HG03565 (cell line): Measurements from ENCODE around the gene KDM1B.
"Not testable (repeated sequence)": the region's sequence is repeated elsewhere in the genome, so short reads cannot be mapped to it uniquely, and the experiment has no call there.

Source experiments
- ATAC-seq: cut with Tn5 transposase; IDR thresholded peaks from one replicate; pipeline ENCODE4 v1.9.1; 2021; ENCODE audit warnings: mild to moderate bottlenecking, moderate library complexity; ENCODE audit not compliant: unreplicated experiment

KDM1B gene

GRCh38 chr6:18186540-18187250 is 31.5 kb downstream of the KDM1B start:
- ATAC-seq, result no peak

DNA sequence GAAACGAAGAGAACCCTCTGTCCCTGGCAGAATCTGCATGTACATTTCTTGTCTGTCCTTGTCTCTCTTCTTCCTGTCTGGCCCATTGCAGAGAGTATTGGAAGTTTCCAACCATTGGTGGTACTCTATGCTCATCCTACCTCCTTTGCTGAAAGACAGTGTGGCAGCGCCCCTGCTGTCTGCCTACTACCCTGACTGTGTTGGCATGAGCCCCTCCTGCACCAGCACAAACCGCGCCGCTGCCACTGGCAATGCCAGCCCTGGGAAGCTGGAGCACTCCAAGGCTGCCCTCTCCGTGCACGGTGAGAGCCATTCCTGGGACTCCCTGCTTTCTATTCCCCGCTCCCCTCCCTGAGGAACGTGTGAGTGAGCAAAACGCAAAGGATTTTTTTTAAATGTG is 32.5 kb downstream of the KDM1B start:
- ATAC-seq, result no peak

GRCh38 chr6:18189196-18189595 is 34.0 kb downstream of the KDM1B start:
- ATAC-seq, result no peak

- ATAC-seq, result no peak
These were observed 36.8 kb downstream of the KDM1B start for GRCh38 chr6:18192026-18192425.

- no peak for ATAC-seq
These were observed 48.6 kb downstream of the KDM1B start for GRCh38 chr6:18203786-18204185.

- ATAC-seq, result no peak
These were observed 49.5 kb downstream of the KDM1B start for GRCh38 chr6:18204691-18205090.

GRCh38 chr6:18206591-18206990 is 51.4 kb downstream of the KDM1B start:
- ATAC-seq, result no peak

DNA sequence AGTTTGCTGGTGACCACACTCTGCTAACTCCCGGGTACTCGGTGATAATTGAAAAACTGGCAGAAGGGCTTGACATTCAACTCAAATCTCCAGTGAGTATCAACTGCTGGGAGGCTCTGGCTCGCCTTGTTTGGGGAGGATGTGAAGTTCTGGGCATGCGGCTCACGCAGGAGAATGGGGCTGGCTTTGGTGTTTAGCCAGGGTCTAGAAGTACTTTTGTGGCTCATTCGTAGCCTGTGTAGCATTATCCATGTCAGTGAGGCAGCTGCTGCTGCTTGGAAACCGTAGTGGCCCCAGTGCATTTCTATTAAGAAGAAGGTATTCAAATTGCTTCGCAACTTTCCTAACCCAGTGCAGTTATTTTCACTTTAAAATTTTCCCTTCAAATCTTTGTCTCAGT is 52.2 kb downstream of the KDM1B start:
- ATAC-seq, result no peak

GRCh38 chr6:18207949-18208348 is 52.7 kb downstream of the KDM1B start:
- ATAC-seq, result no peak

DNA sequence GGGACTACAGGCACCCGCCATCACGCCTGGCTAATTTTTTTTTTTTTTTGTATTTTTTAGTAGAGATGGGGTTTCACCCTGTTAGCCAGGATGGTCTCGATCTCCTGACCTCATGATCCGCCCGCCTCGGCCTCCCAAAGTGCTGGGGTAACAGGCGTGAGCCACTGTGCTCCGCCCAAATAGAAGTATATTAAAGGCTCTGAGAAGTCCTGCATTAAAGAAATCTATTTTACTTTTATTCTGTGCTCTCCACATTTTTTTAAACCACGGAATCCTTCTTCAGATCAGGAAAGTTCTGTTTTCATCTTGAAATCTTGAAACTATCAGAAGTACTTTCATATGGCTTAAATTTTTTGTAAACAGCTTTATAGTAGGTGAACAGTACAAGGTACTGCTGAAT is 53.6 kb downstream of the KDM1B start:
- ATAC-seq, result not testable (repeated sequence)

DNA sequence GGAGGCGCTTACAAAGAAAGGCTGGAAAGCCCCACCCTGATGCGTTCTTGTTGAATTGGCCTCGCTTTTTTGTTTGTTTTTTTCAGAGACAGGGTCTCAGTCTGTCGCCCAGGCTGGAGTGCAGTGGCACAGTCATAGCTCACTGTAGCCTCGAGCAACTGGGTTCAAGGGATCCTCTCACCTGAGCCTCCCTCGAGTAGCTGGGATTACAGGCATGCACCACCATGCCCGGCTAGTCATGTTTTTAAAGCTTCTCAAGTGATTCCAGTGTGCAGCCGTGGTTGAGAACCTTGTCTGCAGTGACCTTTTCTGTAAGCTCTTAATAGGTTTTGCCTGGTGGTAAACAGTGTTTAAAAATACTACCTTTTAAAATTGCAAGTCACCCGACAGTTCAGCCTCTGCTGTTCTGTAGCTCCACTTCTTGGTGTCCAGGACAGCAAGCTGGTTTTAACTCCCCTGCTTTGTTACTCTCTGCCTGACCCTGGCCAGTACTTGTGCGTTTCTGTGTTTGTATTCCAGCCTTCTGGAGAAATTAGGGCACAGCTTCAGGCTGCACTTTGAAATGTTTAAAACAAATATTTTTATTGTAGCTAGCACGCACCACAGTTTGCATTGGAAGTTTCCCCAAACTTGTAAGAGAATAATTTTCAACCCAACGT is 54.4 kb downstream of the KDM1B start:
- ATAC-seq, result no peak

GRCh38 chr6:18210707-18211106 is 55.5 kb downstream of the KDM1B start:
- ATAC-seq, result no peak

DNA sequence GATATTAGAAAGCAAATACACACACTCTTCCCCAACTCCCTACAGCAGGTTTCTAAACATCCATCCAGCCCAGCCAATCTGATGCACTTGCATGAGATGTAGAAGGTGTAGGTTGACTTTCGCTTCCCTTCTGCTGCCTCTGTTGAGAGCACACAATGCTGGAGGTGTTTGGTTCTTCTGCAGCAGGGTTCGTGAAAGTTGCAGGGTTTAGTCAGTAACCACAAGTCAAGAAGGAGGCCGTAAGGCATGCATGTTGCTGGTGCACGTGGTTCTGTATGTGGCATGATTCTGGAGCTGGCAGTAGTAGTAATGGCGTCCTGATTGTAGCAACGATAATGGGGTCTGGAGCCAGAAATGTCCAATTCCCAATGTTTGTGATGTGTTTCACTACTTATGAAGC is 56.1 kb downstream of the KDM1B start:
- ATAC-seq, result peak; percentile 96

GRCh38 chr6:18212231-18212630 is 57.0 kb downstream of the KDM1B start:
- ATAC-seq, result no peak

GRCh38 chr6:18213439-18213838 is 58.2 kb downstream of the KDM1B start:
- ATAC-seq, result no peak

GRCh38 chr6:18214003-18214402 is 58.8 kb downstream of the KDM1B start:
- no peak for ATAC-seq

DNA sequence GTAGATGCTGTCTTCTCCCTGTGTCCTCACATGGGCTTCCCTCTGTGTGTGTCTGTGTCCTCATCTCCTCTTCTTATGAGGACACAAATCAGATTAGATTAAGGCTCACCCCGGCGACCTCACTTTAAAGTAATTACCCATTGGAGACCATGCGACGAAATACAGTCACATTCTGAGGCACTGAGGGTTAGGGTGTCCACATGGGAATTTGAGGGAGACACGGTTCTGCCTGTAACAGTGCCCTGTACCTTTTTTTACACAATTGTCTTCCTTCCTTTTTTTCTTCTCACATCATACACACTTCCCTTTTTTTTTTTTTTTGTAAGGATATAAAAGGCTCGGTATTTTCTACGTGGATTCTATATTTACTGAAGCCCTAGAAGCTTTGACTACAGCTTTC is 60.2 kb downstream of the KDM1B start:
- ATAC-seq, result no peak

DNA sequence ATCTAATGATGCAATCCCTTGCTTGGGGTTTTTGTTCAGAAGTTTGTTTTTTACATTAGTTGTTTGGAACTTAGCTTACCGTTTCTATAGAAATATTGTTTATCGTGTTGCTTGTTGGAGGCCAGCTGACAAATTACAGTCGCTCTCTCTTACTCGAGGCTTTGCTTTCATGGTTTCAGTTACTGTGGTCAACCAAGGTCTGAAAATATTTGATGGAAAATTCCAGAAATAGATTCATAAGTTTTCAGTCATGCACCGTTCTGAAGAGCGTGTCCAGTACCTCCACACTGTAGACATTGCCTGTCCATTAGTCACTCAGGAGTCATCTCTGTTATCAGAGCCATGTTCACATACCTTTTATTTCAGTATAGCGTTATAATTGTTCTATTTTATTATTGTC is 61.2 kb downstream of the KDM1B start:
- ATAC-seq, result peak; percentile 41

DNA sequence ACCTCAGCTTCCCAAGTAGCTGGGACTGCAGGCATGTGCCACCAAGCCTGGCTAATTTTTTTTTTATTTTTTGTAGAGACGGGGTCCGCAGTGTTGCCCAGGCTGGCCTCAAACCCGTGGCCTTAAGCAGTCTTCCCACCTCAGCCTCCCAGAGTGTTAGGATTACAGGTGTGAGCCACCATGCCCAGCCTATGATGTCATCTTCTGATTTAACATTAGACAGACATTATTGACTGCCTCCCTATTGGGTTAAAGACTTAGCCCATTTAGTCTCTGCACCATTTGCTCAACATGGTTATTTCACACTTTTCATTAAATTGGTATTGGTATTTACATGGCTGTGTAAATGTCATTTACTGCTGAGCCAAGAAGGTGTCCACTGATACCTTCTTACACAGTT is 63.0 kb downstream of the KDM1B start:
- no peak for ATAC-seq

GRCh38 chr6:18219591-18219990 is 64.4 kb downstream of the KDM1B start:
- ATAC-seq, result no peak

GRCh38 chr6:18221288-18221615 is 66.0 kb downstream of the KDM1B start:
- no peak for ATAC-seq

DNA sequence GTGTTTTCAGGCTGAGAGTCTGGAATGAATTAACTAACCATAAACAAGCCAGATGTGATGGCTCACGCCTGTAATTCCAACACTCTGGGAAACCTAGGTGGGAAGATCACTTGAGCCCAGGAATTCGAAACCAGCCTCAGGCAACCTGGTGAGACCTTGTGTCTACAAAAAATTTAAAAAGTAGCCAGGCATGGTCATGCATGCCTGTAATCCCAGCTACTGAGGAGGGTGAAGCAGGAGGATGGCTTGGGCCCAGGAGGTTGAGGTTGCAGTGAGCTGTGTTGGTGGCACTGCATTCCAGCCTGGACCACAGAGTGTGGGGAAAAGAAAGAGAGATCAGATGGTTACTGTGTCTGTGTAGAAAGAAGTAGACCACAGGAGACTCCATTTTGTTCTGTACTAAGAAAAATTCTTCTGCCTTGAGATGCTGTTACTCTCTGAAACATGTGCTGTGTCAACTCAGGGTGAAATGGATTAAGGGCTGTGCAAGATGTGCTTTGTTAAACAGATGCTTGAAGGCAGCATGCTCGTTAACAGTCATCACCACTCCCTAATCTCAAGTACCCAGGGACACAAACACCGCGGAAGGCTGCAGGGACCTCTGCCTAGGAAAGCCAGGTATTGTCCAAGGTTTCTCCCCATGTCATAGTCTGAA is 71.4 kb downstream of the KDM1B start:
- ATAC-seq, result not testable (repeated sequence)
